IPS DF 6.9 (cell line): ENCODE results near the gene C12orf75.
"Not testable (repeated sequence)": the region's sequence is repeated elsewhere in the genome, so short reads cannot be mapped to it uniquely, and the experiment has no call there.

Experiments
- DNase-seq: peaks from one replicate; pipeline ENCODE4 v3.0.0-alpha.2; 2013; ENCODE audit warnings: low read depth, low spot score
- H3K27ac ChIP-seq: one replicate; pipeline ENCODE4 v1.5.1; 2013; ENCODE audit warnings: low read length, control low read depth
- H3K27me3 ChIP-seq: 2 replicates; pipeline ENCODE4 v1.6.1; 2013; ENCODE audit warnings: mild to moderate bottlenecking, low read length; ENCODE audit not compliant: control insufficient read depth, insufficient read depth
- H3K36me3 ChIP-seq: 2 replicates; pipeline ENCODE4 v1.6.1; 2013; ENCODE audit warnings: low read length; ENCODE audit not compliant: control insufficient read depth, insufficient read depth
- H3K4me1 ChIP-seq: 2 replicates; pipeline ENCODE4 v1.6.1; 2013; ENCODE audit warnings: low read length; ENCODE audit not compliant: control insufficient read depth, insufficient read depth
- H3K4me3 ChIP-seq: 2 replicates; pipeline ENCODE4 v1.5.1; 2013; ENCODE audit warnings: mild to moderate bottlenecking, low read length
- H3K9me3 ChIP-seq: 2 replicates; pipeline ENCODE4 v1.6.1; 2013; ENCODE audit warnings: low read length, inconsistent platforms; ENCODE audit not compliant: control insufficient read depth, insufficient read depth
- WGBS: extraction: QIAGEN DNeasy Blood & Tissue Kit; methylation state at CpG from one replicate; pipeline ENCODE4 v1.1.7; 2013; ENCODE audit warnings: mixed read lengths, missing lambda C conversion rate; ENCODE audit not compliant: insufficient read length, insufficient coverage; 5-methylcytosine and 5-hydroxymethylcytosine counted together

Gene C12orf75

GRCh38 chr12:105310476-105311085, 19.9 kb upstream of the C12orf75 start:
- not testable (repeated sequence) for H3K27ac ChIP-seq, H3K4me3 ChIP-seq, H3K36me3 ChIP-seq, H3K9me3 ChIP-seq, H3K4me1 ChIP-seq, DNase-seq, H3K27me3 ChIP-seq
- WGBS, result no CpG with 5 or more reads among the region's 2 CpGs

- H3K27me3 ChIP-seq, H3K36me3 ChIP-seq, H3K27ac ChIP-seq, DNase-seq, H3K4me3 ChIP-seq, H3K9me3 ChIP-seq, H3K4me1 ChIP-seq: not testable (repeated sequence)
- no CpG with 5 or more reads among the region's 3 CpGs for WGBS
Measured at GRCh38 chr12:105311936-105312335, 18.6 kb upstream of the C12orf75 start.

GRCh38 chr12:105313755-105314154, 16.7 kb upstream of the C12orf75 start:
- not testable (repeated sequence) for H3K27ac ChIP-seq, H3K36me3 ChIP-seq, H3K4me3 ChIP-seq, H3K27me3 ChIP-seq, DNase-seq, H3K9me3 ChIP-seq, H3K4me1 ChIP-seq
- WGBS, result no CpG with 5 or more reads among the region's 8 CpGs

GRCh38 chr12:105315130-105315529, 15.4 kb upstream of the C12orf75 start:
- WGBS, result no CpG with 5 or more reads among the region's 2 CpGs
- no peaks in the 10 kb centered on the region; the same call in 1 of the 2 replicates for H3K4me1 ChIP-seq
- no peaks in the 10 kb centered on the region for H3K27me3 ChIP-seq
- no peaks in the 10 kb centered on the region for H3K36me3 ChIP-seq
- DNase-seq, result no peak
- H3K4me3 ChIP-seq, result no peak overlapping the region
- no peaks in the 10 kb centered on the region for H3K9me3 ChIP-seq
- no peak overlapping the region for H3K27ac ChIP-seq

GRCh38 chr12:105315726-105316125, 14.8 kb upstream of the C12orf75 start:
- Histone ChIP-seq H3K4me1 (no peaks in the 10 kb centered on the region; the same call in 1 of the 2 replicates), H3K9me3 (no peaks in the 10 kb centered on the region), H3K27ac (no peak overlapping the region), H3K27me3 (no peaks in the 10 kb centered on the region), H3K4me3 (no peak overlapping the region), H3K36me3 (no peaks in the 10 kb centered on the region)
- no peak for DNase-seq
- no CpG with 5 or more reads among the region's 6 CpGs for WGBS

DNA sequence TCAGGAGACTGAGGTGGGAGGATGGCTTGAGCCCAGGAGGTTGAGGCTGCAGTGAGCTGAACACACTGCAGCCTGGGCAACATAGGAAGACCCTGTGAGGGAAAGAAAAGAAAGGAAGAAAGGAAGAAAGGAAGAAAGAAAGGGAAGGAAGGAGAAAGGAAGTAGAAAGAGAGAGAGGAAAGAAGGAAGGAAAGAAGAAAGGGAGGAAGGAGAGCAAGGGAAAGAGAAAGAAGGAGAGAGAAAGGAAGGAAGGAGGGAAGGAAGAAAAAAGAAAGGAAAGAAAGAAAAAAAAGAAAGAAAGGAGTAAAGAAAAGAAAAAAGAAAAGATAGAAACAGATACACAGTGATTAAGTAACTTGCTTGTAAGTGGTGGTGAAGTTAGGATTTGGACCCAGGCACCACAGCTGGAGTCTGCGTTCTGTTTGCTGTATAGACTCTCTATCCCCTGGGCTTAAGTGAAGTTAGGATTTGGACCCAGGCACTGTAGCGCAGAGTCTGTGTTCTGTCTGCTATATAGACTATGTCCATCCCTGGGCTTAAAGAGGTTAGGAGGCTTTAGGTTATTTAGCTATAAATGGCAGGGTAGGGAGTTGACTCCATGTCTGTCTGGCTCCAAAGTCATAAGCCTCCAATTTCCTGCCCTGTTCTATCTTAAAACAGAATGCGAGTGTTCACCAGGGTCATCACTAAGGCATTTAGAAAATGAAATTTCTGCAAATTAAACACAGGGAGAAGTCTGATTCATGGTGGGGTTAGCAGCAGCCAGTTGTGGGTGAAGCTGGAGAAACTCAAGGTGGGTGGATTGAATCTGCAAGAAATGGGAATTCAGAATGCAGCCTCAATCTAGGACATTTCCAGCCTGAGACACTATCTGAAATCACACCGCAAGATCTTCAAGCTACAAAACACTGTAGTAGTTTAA, 13.3 kb upstream of the C12orf75 start:
- no peak overlapping the region for H3K27ac ChIP-seq
- no peaks in the 10 kb centered on the region for H3K9me3 ChIP-seq
- no peak overlapping the region for H3K4me3 ChIP-seq
- no peaks in the 10 kb centered on the region for H3K27me3 ChIP-seq
- DNase-seq, result no peak
- no CpG with 5 or more reads among the region's 4 CpGs for WGBS
- no peaks in the 10 kb centered on the region for H3K36me3 ChIP-seq
- no peaks in the 10 kb centered on the region; the same call in 1 of the 2 replicates for H3K4me1 ChIP-seq

GRCh38 chr12:105317942-105318621, 12.4 kb upstream of the C12orf75 start:
- Histone ChIP-seq H3K9me3 (no peaks in the 10 kb centered on the region), H3K27ac (no peak overlapping the region), H3K36me3 (no peaks in the 10 kb centered on the region), H3K4me1 (no peaks in the 10 kb centered on the region; the same call in 1 of the 2 replicates), H3K27me3 (no peaks in the 10 kb centered on the region), H3K4me3 (no peak overlapping the region)
- DNase-seq, result no peak
- no CpG with 5 or more reads among the region's 3 CpGs for WGBS

- Histone ChIP-seq H3K4me3 (no peak overlapping the region), H3K27me3 (no peaks in the 10 kb centered on the region), H3K4me1 (no peaks in the 10 kb centered on the region; the same call in 1 of the 2 replicates), H3K36me3 (no peaks in the 10 kb centered on the region), H3K9me3 (no peaks in the 10 kb centered on the region), H3K27ac (no peak overlapping the region)
- no CpG with 5 or more reads among the region's 2 CpGs for WGBS
- DNase-seq, result no peak
Measured at GRCh38 chr12:105318651-105319483, 11.6 kb upstream of the C12orf75 start.

GRCh38 chr12:105319691-105320209, 10.7 kb upstream of the C12orf75 start:
- no peak for DNase-seq
- no peaks in the 10 kb centered on the region for H3K27me3 ChIP-seq
- no peaks in the 10 kb centered on the region for H3K36me3 ChIP-seq
- H3K9me3 ChIP-seq, result no peaks in the 10 kb centered on the region
- no peaks in the 10 kb centered on the region; the same call in 1 of the 2 replicates for H3K4me1 ChIP-seq
- no peak overlapping the region for H3K27ac ChIP-seq
- WGBS, result no CpG with 5 or more reads among the region's 8 CpGs
- no peak overlapping the region for H3K4me3 ChIP-seq
